K562 (cell line): ENCODE results near the gene DHRS4L2. TPM values are rescaled to one million over a fixed set of nuclear protein-coding genes. Genes with fewer than 3 reads are reported as not detected.
A peak's percentile ranks its signal among the peaks of the same experiment; 100 is the strongest.

Experiments
- ATF3 ChIP-seq, 2 experiments: fragments of 450-650 bp in 1 of 2; sonication (generic) in 1 of 2; formaldehyde crosslinking in 1 of 2; IDR thresholded peaks in 1 of 2; conservative IDR thresholded peaks in 1 of 2; 2 replicates each; pipeline versions ENCODE4 v1.6.1 to v1.8.1; 2016 to 2023; ENCODE audit warnings: mild to moderate bottlenecking in 2 of 2, moderate library complexity in 2 of 2, inconsistent platforms in 1 of 2, missing genetic modification reagents in 1 of 2
- ATF4 ChIP-seq: fragments of 450-650 bp; formaldehyde crosslinking; IDR thresholded peaks from 2 replicates; pipeline ENCODE4 v1.4.0; 2022; ENCODE audit warnings: mild to moderate bottlenecking, moderate library complexity
- CSDE1 ChIP-seq, 2 experiments: fragments of 450-650 bp; IDR thresholded peaks; 2 replicates each; pipeline ENCODE4 v1.6.1; 2016; ENCODE audit warnings: mild to moderate bottlenecking in 1 of 2
- CTBP1 ChIP-seq: fragments of 450-650 bp; IDR thresholded peaks from 2 replicates; pipeline ENCODE4 v1.6.1; 2016; ENCODE audit warnings: borderline replicate concordance
- E2F4 ChIP-seq: sonication (generic); formaldehyde crosslinking; IDR thresholded peaks from 2 replicates; pipeline ENCODE4 v1.8.0; 2022; ENCODE audit warnings: mild to moderate bottlenecking, low read depth, missing genetic modification reagents
- E4F1 ChIP-seq: fragments of 250-450 bp; sonication (Bioruptor Pico); IDR thresholded peaks from 2 replicates; pipeline ENCODE4 v1.5.0; 2021; ENCODE audit warnings: mild to moderate bottlenecking, borderline replicate concordance
- HDAC1 ChIP-seq, 2 experiments: fragments of 450-650 bp; IDR thresholded peaks; 2 replicates each; pipeline ENCODE4 v1.6.1; 2016 to 2017; ENCODE audit warnings: inconsistent platforms in 1 of 2, mild to moderate bottlenecking in 1 of 2, moderate library complexity in 1 of 2
- HINFP ChIP-seq: fragments of 450-650 bp; conservative IDR thresholded peaks from 2 replicates; pipeline ENCODE4 v1.6.1; 2016; ENCODE audit warnings: missing genetic modification characterization, low read depth, mild to moderate bottlenecking, control low read depth, missing compliant biosample characterization
- ILK ChIP-seq: fragments of 450-650 bp; IDR thresholded peaks from 2 replicates; pipeline ENCODE4 v1.6.1; 2016; ENCODE audit warnings: missing genetic modification characterization, low read depth, mild to moderate bottlenecking, missing compliant biosample characterization, moderate library complexity, borderline replicate concordance
- MCM2 ChIP-seq: fragments of 450-650 bp; IDR thresholded peaks from 2 replicates; pipeline ENCODE4 v1.6.1; 2017; ENCODE audit warnings: low read depth, mild to moderate bottlenecking
- MCM5 ChIP-seq: fragments of 450-650 bp; IDR thresholded peaks from 2 replicates; pipeline ENCODE4 v1.6.1; 2016; ENCODE audit warnings: low read depth
- MTA2 ChIP-seq: fragments of 450-650 bp; IDR thresholded peaks from 2 replicates; pipeline ENCODE4 v1.6.1; 2016; ENCODE audit warnings: low read depth
- NRF1 ChIP-seq, 2 experiments: fragments of 450-650 bp; IDR thresholded peaks in 1 of 2; conservative IDR thresholded peaks in 1 of 2; 2 replicates each; pipeline ENCODE4 v1.6.1; 2014; ENCODE audit warnings: mild to moderate bottlenecking in 2 of 2
- RBBP5 ChIP-seq: fragments of 200-600 bp; sonication (generic); IDR thresholded peaks from 2 replicates; pipeline ENCODE4 v1.6.1; 2012; ENCODE audit warnings: borderline replicate concordance, mild to moderate bottlenecking, low read length, control low read depth, inconsistent platforms; ENCODE audit not compliant: insufficient read depth, poor library complexity, severe bottlenecking
- SIX5 ChIP-seq, 2 experiments: IDR thresholded peaks; 2 replicates each; pipeline ENCODE4 v1.6.1; 2011; ENCODE audit warnings: low read length in 2 of 2, borderline replicate concordance in 1 of 2, low read depth in 1 of 2, mild to moderate bottlenecking in 1 of 2, moderate library complexity in 1 of 2; ENCODE audit not compliant: insufficient read depth in 1 of 2
- TCF7L2 ChIP-seq: fragments of 150-350 bp; IDR thresholded peaks from 2 replicates; pipeline ENCODE4 v1.6.1; 2016; ENCODE audit warnings: low read depth, mild to moderate bottlenecking, low read length, moderate library complexity
- ZNF444 ChIP-seq: fragments of 250-450 bp; sonication (Bioruptor Pico); IDR thresholded peaks from 2 replicates; pipeline ENCODE4 v1.4.0; 2020; ENCODE audit warnings: mild to moderate bottlenecking, moderate library complexity
- ZNF551 ChIP-seq: fragments of 250-450 bp; sonication (Bioruptor Pico); IDR thresholded peaks from 2 replicates; pipeline ENCODE4 v1.5.0; 2021; ENCODE audit warnings: mild to moderate bottlenecking, moderate library complexity
- polyA plus RNA-seq, 8 experiments: library from polyadenylated mRNA; depleted of rRNA in 4 of 8; stranded (reverse) in 5 of 8; unstranded in 3 of 8; fragments of >200 nt; fragmentation: Nextera tagmentation in 2 of 8; fragmentation: Illumina TruSeq in 1 of 8; extraction: Ambion mirVana in 2 of 8; extraction: Trizol in 1 of 8; gene quantifications; 2 replicates each; pipeline versions ENCODE4 v1.2.1 to v1.2.3, GENCODE V29; 2011 to 2014; ENCODE audit warnings: inconsistent platforms in 1 of 8, missing spikeins in 1 of 8
- total RNA-seq, 7 experiments: library from RNA; depleted of rRNA in 6 of 7; stranded (reverse); fragments of >200 nt in 6 of 7; fragmentation: Illumina TruSeq in 2 of 7; extraction: Trizol in 2 of 7; gene quantifications; 2 replicates each; pipeline versions ENCODE4 v1.2.1 to v1.2.3, GENCODE V29; 2011 to 2021; ENCODE audit warnings: low replicate concordance in 1 of 7

DHRS4L2 gene
- total and polyA plus RNA-seq, 9 of the 15 experiments (the other 6 are each of a cell fraction or from before 2014, with no cell fraction given), result 2.3 to 13.7 (median 8.1) TPM

GRCh38 chr14:23953464-23954278 lies 35.1 kb upstream of the DHRS4L2 start, which contains the start of gene DHRS4 (continued):
- TF ChIP-seq ZNF551 (CRISPR knock-in tag) (no peak), CSDE1 (IDR thresholded peaks at IDR 0.05) (no peak), ATF4 (no peak), ZNF444 (CRISPR knock-in tag) (no peak), ILK (no peak), SIX5 (IDR thresholded peaks at IDR 0.05; ENCODE audit: borderline replicate concordance in 1 of 2, insufficient read depth in 1 of 2, low read depth in 1 of 2, low read length in 2 of 2) (no peak), CTBP1 (peak; percentile 28; the same call in 1 of the 2 replicates), RBBP5 (peak; percentile 67), MCM5 (no peak), MTA2 (no peak), TCF7L2 (no peak), HINFP (tag) (no peak), NRF1 (conservative IDR thresholded peaks at IDR 0.05 in 1 of 2, IDR thresholded peaks at IDR 0.05 in 1 of 2) (0 out of 4 replicates have a peak, but pooled peaks of 1 of the 2 experiments have one; percentile 24), E4F1 (CRISPR knock-in tag) (no peak), HDAC1 (IDR thresholded peaks at IDR 0.05) (peak in 1 of 2 experiments; percentile 48; a peak in 1 of 4 replicates), E2F4 (CRISPR knock-in tag) (no peak), MCM2 (no peak), ATF3 (IDR thresholded peaks at IDR 0.05) (no peak), ATF3 (CRISPR knock-in tag; conservative IDR thresholded peaks at IDR 0.05) (no peak)
